ENCODE results near the gene EAF1.

The EAF1 gene

DNA sequence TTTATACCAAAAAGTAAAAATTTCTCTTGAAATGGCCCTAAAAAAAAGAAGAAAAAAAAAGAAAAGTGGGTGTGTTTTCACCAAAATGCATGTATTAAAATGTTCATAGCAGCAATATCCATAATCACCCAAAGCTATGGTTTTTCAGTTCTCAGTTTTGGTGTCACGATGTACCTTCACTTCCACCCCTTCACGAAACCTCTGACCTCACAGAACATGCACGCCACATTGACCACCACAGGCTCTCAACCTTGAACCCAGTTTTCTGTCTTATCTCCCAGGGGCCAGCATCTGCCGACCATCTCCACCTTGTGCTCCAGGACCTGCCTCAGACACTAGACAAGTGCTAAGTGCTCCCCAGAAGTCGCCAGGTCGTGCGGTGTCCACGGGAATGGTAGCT is 63.7 kb downstream of the EAF1 start:
- Histone ChIP-seq H3K9me3 (ENCODE audit: low read length) (no peaks in the 10 kb centered on the region), H3K4me1 (ENCODE audit: insufficient read depth, low read length) (peaks cover 14% of the 10 kb centered on the region), H3K4me3 (ENCODE audit: low read depth in 1 of 2, low read length in 2 of 2) (no peak overlapping the region), H3K27me3 (ENCODE audit: control insufficient read depth in 1 of 2, insufficient read depth in 2 of 2, low read length in 2 of 2) (no peaks in the 10 kb centered on the region), H3K9ac (ENCODE audit: low read length) (no peak overlapping the region), H3K27ac (ENCODE audit: low read depth, low read length) (no peak overlapping the region), H3K36me3 (ENCODE audit: insufficient read depth, low read length) (peaks cover 10% of the 10 kb centered on the region)

Measured in muscle layer of colon (tissue), 2 donors.